Fibroblast of lung (primary cell): Measurements from ENCODE around the gene NDUFS7.

Experiments
- CTCF ChIP-seq, 2 donors: IDR thresholded peaks in 1 of 2; conservative IDR thresholded peaks in 1 of 2; 1 replicate in 1 of 2; 2 replicates in 1 of 2; pipeline ENCODE4 v1.5.1; 2011 to 2012; ENCODE audit warnings: low read length in 2 of 2, control low read depth in 1 of 2, inconsistent platforms in 1 of 2, low read depth in 1 of 2, mild to moderate bottlenecking in 1 of 2
- EZH2 ChIP-seq: IDR thresholded peaks from 2 replicates; pipeline ENCODE4 v1.5.1; 2012; ENCODE audit warnings: low read length, control low read depth, mild to moderate bottlenecking; ENCODE audit errors: missing control alignments

GRCh38 chr19:1353144-1353543 lies 30.6 kb upstream of the NDUFS7 start:
- TF ChIP-seq CTCF (conservative IDR thresholded peaks at IDR 0.05 in 1 of 2, IDR thresholded peaks at IDR 0.05 in 1 of 2; ENCODE audit: low read depth in 1 of 2, low read length in 2 of 2) = no peak
- no peak for TF ChIP-seq EZH2
